ENCODE measurements around the gene SDK2. TPM values are rescaled to one million over a fixed set of nuclear protein-coding genes. Genes with fewer than 3 reads are reported as not detected.
A peak's percentile ranks its signal among the peaks of the same experiment; 100 is the strongest.

Gene SDK2
- total RNA-seq, 3 donors from 2014 or later (not counting 1 experiment from before 2014, with no cell fraction given), result 0.41 to 0.90 (median 0.49) TPM

GRCh38 chr17:73652886-73653480 is 8.7 kb upstream of the SDK2 start:
- no peaks in the 10 kb centered on the region for H3K27me3 ChIP-seq (ENCODE audit: control insufficient read depth, insufficient read depth, low read length)
- intact Hi-C loops (cut with micrococcal nuclease), result no loop called here
- no peak for ATAC-seq

GRCh38 chr17:73650617-73651200 is 6.5 kb upstream of the SDK2 start:
- intact Hi-C loops (cut with micrococcal nuclease), result no loop called here
- peaks cover 9% of the 10 kb centered on the region for H3K27me3 ChIP-seq (ENCODE audit: control insufficient read depth, insufficient read depth, low read length)
- no peak for ATAC-seq
- H3K27me3 Mint-ChIP-seq (ENCODE audit: low read depth in 2 of 2), result peaks cover 37 to 65% of the 10 kb centered on the region in 2 donors
- no peak for DNase-seq
- no peak overlapping the region for H3K27ac Mint-ChIP-seq
- H3K4me3 ChIP-seq (ENCODE audit: low read length), result no peak overlapping the region
- no peaks in the 10 kb centered on the region for H3K4me1 ChIP-seq (ENCODE audit: control insufficient read depth, insufficient read depth, low read length)
- H3K4me3 Mint-ChIP-seq, result no peak overlapping the region
- H3K4me1 Mint-ChIP-seq, result no peaks in the 10 kb centered on the region
- H3K9me3 Mint-ChIP-seq, result peaks cover 3 to 7% of the 10 kb centered on the region in 2 donors
- no peaks in the 10 kb centered on the region for H3K9me3 ChIP-seq (ENCODE audit: control insufficient read depth, insufficient read depth, low read length)
- H3K36me3 ChIP-seq (ENCODE audit: control insufficient read depth, insufficient read depth, low read length), result no peaks in the 10 kb centered on the region
- H3K27ac ChIP-seq (ENCODE audit: low read length), result no peak overlapping the region
- WGBS (ENCODE audit: insufficient coverage), result 91% methylated on average over 11 of the region's 11 CpGs
- TF ChIP-seq CTCF (IDR thresholded peaks at IDR 0.05), result no peak
- H3K36me3 Mint-ChIP-seq, result peaks cover 10% of the 10 kb centered on the region

More at GRCh38 chr17:73652886-73653480, 8.7 kb upstream of the SDK2 start:
- no peak overlapping the region for H3K4me3 Mint-ChIP-seq
- H3K36me3 Mint-ChIP-seq, result peaks cover 10% of the 10 kb centered on the region
- H3K4me3 ChIP-seq (ENCODE audit: low read length), result no peak overlapping the region
- no peaks in the 10 kb centered on the region for H3K9me3 ChIP-seq (ENCODE audit: control insufficient read depth, insufficient read depth, low read length)
- 98% methylated on average over 3 of the region's 3 CpGs for WGBS (ENCODE audit: insufficient coverage)
- no peaks in the 10 kb centered on the region for H3K4me1 ChIP-seq (ENCODE audit: control insufficient read depth, insufficient read depth, low read length)
- peaks cover 3 to 7% of the 10 kb centered on the region in 2 donors for H3K9me3 Mint-ChIP-seq
- DNase-seq, result no peak
- peaks cover 0 to 6% of the 10 kb centered on the region in 2 donors for H3K4me1 Mint-ChIP-seq
- TF ChIP-seq CTCF (IDR thresholded peaks at IDR 0.05), result no peak
- H3K36me3 ChIP-seq (ENCODE audit: control insufficient read depth, insufficient read depth, low read length), result no peaks in the 10 kb centered on the region
- H3K27ac ChIP-seq (ENCODE audit: low read length), result no peak overlapping the region
- no peak overlapping the region for H3K27ac Mint-ChIP-seq
- peaks cover 25 to 52% of the 10 kb centered on the region in 2 donors for H3K27me3 Mint-ChIP-seq (ENCODE audit: low read depth in 2 of 2)

GRCh38 chr17:73650140-73650539 is 5.9 kb upstream of the SDK2 start:
- Mint-ChIP-seq H3K9me3 (peaks cover 3 to 7% of the 10 kb centered on the region in 2 donors), H3K36me3 (peaks cover 10% of the 10 kb centered on the region), H3K27ac (no peak overlapping the region), H3K27me3 (ENCODE audit: low read depth in 2 of 2) (peaks cover 42 to 62% of the 10 kb centered on the region in 2 donors), H3K4me1 (no peaks in the 10 kb centered on the region), H3K4me3 (no peak overlapping the region)
- H3K27me3 ChIP-seq (ENCODE audit: control insufficient read depth, insufficient read depth, low read length), result peaks cover 13% of the 10 kb centered on the region
- H3K4me1 ChIP-seq (ENCODE audit: control insufficient read depth, insufficient read depth, low read length), result peaks cover 4% of the 10 kb centered on the region
- no peak overlapping the region for H3K4me3 ChIP-seq (ENCODE audit: low read length)
- DNase-seq (peak in 1 of 2 donors; percentile 48), ATAC-seq (no peak)
- H3K27ac ChIP-seq (ENCODE audit: low read length), result no peak overlapping the region
- intact Hi-C loops (cut with micrococcal nuclease), result no loop called here
- H3K9me3 ChIP-seq (ENCODE audit: control insufficient read depth, insufficient read depth, low read length), result no peaks in the 10 kb centered on the region
- TF ChIP-seq CTCF (IDR thresholded peaks at IDR 0.05), result no peak
- WGBS (ENCODE audit: insufficient coverage), result 57% methylated on average over 2 of the region's 2 CpGs
- H3K36me3 ChIP-seq (ENCODE audit: control insufficient read depth, insufficient read depth, low read length), result no peaks in the 10 kb centered on the region
